ENCODE results near the gene ZMAT3. TPM values are rescaled to one million over a fixed set of nuclear protein-coding genes. Genes with fewer than 3 reads are reported as not detected.

ZMAT3 gene
- total and polyA plus RNA-seq, 2 of the 4 experiments (the other 2 are of a cell fraction) = 11.7 to 14.3 TPM

DNA sequence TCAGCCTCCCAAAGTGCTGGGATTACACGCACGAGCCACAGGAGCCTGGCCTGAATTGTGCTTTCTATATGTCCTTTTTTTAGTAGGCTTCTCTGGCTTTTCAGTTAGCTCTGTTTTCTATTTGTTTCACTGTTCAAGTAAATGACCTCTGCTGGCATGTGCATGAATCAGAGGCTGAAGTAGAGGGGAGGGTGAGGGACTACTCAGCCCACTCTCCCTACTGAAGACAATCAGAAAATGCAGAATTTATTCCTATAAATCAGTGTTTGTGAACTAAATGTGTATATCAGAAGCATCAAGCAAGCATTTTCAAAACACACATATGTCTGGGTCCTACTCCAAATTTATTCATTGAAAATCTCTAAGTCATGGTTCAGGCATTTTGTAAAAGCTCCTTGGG is 45.0 kb downstream of the ZMAT3 start:
- H3K9me3 ChIP-seq (ENCODE audit: control insufficient read depth, insufficient read depth, low read length) = no peaks in the 10 kb centered on the region
- no peak overlapping the region for H2BK20ac ChIP-seq (ENCODE audit: low read depth, low read length)
- no peak overlapping the region for H2AK5ac ChIP-seq (ENCODE audit: low read depth, low read length)
- no peak overlapping the region for H3K9ac ChIP-seq (ENCODE audit: low read depth, low read length)
- DNase-seq (peak; percentile 59), ATAC-seq (ENCODE audit: low read depth) (peak; percentile 80)
- peak overlapping the region; percentile 36; the same call in 1 of the 2 replicates for H3K27ac ChIP-seq (ENCODE audit: insufficient read depth, low read length)
- in situ Hi-C loops (cut with MboI; ENCODE audit: low sequenced_read_pairs) = no loop called here
- intact Hi-C loops (cut with micrococcal nuclease) = no loop called here
- H4K8ac ChIP-seq (ENCODE audit: low read depth in 2 of 2, low read length in 2 of 2) = no peak overlapping the region
- no peak overlapping the region for H3K4me2 ChIP-seq (ENCODE audit: low read depth, low read length)
- ChIA-PET CTCF (interaction anchor here (1.5 kb wide), 1 partner anchor 79 kb away, joined by 3 read pairs; no protein-coding TSS in a partner anchor), POLR2A (ENCODE audit: unreplicated experiment) (no interaction called here)
- BruUV-seq (replicated peaks) = no TSS peak
- H4K91ac ChIP-seq (ENCODE audit: insufficient read depth, low read depth, low read length) = no peak overlapping the region
- peak overlapping the region; percentile 71 for H2BK5ac ChIP-seq (ENCODE audit: low read depth, low read length, poor library complexity, severe bottlenecking)
- TF ChIP-seq FOS (IDR thresholded peaks at IDR 0.05; ENCODE audit: low read depth, low read length) = no peak
- TF ChIP-seq, protein P1, sequence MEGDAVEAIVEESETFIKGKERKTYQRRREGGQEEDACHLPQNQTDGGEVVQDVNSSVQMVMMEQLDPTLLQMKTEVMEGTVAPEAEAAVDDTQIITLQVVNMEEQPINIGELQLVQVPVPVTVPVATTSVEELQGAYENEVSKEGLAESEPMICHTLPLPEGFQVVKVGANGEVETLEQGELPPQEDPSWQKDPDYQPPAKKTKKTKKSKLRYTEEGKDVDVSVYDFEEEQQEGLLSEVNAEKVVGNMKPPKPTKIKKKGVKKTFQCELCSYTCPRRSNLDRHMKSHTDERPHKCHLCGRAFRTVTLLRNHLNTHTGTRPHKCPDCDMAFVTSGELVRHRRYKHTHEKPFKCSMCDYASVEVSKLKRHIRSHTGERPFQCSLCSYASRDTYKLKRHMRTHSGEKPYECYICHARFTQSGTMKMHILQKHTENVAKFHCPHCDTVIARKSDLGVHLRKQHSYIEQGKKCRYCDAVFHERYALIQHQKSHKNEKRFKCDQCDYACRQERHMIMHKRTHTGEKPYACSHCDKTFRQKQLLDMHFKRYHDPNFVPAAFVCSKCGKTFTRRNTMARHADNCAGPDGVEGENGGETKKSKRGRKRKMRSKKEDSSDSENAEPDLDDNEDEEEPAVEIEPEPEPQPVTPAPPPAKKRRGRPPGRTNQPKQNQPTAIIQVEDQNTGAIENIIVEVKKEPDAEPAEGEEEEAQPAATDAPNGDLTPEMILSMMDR (conservative IDR thresholded peaks at IDR 0.05; ENCODE audit: low read depth, low read length) = no peak
- TF ChIP-seq SMC3 (IDR thresholded peaks at IDR 0.05; ENCODE audit: low read depth, low read length) = no peak
- TF ChIP-seq POLR2A (IDR thresholded peaks at IDR 0.05; ENCODE audit: low read depth, low read length) = no peak
- TF ChIP-seq RCOR1 (IDR thresholded peaks at IDR 0.05; ENCODE audit: insufficient replicate concordance, low read length) = no peak
- TF ChIP-seq, protein P2, sequence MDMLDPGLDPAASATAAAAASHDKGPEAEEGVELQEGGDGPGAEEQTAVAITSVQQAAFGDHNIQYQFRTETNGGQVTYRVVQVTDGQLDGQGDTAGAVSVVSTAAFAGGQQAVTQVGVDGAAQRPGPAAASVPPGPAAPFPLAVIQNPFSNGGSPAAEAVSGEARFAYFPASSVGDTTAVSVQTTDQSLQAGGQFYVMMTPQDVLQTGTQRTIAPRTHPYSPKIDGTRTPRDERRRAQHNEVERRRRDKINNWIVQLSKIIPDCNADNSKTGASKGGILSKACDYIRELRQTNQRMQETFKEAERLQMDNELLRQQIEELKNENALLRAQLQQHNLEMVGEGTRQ (IDR thresholded peaks at IDR 0.05; ENCODE audit: low read depth, low read length) = no peak
- TF ChIP-seq, protein P3, sequence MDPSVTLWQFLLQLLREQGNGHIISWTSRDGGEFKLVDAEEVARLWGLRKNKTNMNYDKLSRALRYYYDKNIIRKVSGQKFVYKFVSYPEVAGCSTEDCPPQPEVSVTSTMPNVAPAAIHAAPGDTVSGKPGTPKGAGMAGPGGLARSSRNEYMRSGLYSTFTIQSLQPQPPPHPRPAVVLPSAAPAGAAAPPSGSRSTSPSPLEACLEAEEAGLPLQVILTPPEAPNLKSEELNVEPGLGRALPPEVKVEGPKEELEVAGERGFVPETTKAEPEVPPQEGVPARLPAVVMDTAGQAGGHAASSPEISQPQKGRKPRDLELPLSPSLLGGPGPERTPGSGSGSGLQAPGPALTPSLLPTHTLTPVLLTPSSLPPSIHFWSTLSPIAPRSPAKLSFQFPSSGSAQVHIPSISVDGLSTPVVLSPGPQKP (IDR thresholded peaks at IDR 0.05; ENCODE audit: borderline replicate concordance, low read depth, low read length) = no peak
- TF ChIP-seq MAFK (IDR thresholded peaks at IDR 0.05; ENCODE audit: low read depth, low read length) = no peak
- TF ChIP-seq CHD1 (IDR thresholded peaks at IDR 0.05; ENCODE audit: low read depth, low read length) = no peak
- TF ChIP-seq RAD21 (IDR thresholded peaks at IDR 0.05; ENCODE audit: low read length) = no peak
- no peak for TF ChIP-seq CEBPB (IDR thresholded peaks at IDR 0.05; ENCODE audit: low read depth, low read length)
- TF ChIP-seq BHLHE40 (IDR thresholded peaks at IDR 0.05; ENCODE audit: low read depth, low read length) = no peak
- TF ChIP-seq RFX5 (IDR thresholded peaks at IDR 0.05; ENCODE audit: low read depth, low read length) = no peak
- TF ChIP-seq NFE2L2 (IDR thresholded peaks at IDR 0.05; ENCODE audit: low read depth, low read length) = no peak
- TF ChIP-seq MXI1 (IDR thresholded peaks at IDR 0.05; ENCODE audit: borderline replicate concordance, low read depth, low read length) = no peak
- H3K56ac ChIP-seq (ENCODE audit: extremely low read depth, insufficient read depth, low read length) = no peak overlapping the region
- no peak overlapping the region for H2AK9ac ChIP-seq (replicated peaks; ENCODE audit: low read depth, low read length, poor library complexity)
- dilution Hi-C loops (cut with HindIII; ENCODE audit: low sequenced_read_pairs, unreplicated experiment) = no loop called here
- peaks cover 4% of the 10 kb centered on the region; the same call in 1 of the 2 replicates for H3K4me1 ChIP-seq (ENCODE audit: control insufficient read depth, insufficient read depth, low read length)
- H3K23ac ChIP-seq (ENCODE audit: low read depth, low read length) = no peak overlapping the region
- no peak overlapping the region for H3K14ac ChIP-seq (replicated peaks; ENCODE audit: low read depth, low read length)
- no peak overlapping the region for H4K5ac ChIP-seq (ENCODE audit: low read depth, low read length)
- no peak overlapping the region for H2BK15ac ChIP-seq (ENCODE audit: low read depth, low read length)
- no peak overlapping the region for H3K4me3 ChIP-seq (ENCODE audit: insufficient read depth, low read depth, low read length)
- no peaks in the 10 kb centered on the region for H3K27me3 ChIP-seq (ENCODE audit: control insufficient read depth, insufficient read depth, low read length)
- H2BK120ac ChIP-seq (ENCODE audit: low read depth, low read length) = no peak overlapping the region
- peaks cover 5% of the 10 kb centered on the region; the same call in 1 of the 2 replicates for H4K20me1 ChIP-seq (ENCODE audit: insufficient read depth, low read length)
- no CpG with 5 or more reads among the region's 2 CpGs for WGBS, 2 experiments (ENCODE audit: extremely low coverage in 2 of 2, insufficient read length in 1 of 2)
- H3K18ac ChIP-seq (ENCODE audit: low read depth, low read length) = no peak overlapping the region
- H2AFZ ChIP-seq (replicated peaks; ENCODE audit: low read length, poor library complexity) = no peak overlapping the region
- H3K36me3 ChIP-seq (ENCODE audit: control insufficient read depth, insufficient read depth, low read length) = peaks cover 9% of the 10 kb centered on the region
- H3K4ac ChIP-seq (ENCODE audit: low read depth, low read length) = no peak overlapping the region
- H3K9me1 ChIP-seq (ENCODE audit: insufficient read depth, low read length) = peaks cover 2% of the 10 kb centered on the region; the same call in 1 of the 2 replicates
- H3K79me1 ChIP-seq (ENCODE audit: low read depth in 1 of 2, low read length in 2 of 2) = peaks cover 13 to 14% of the 10 kb centered on the region in 2 experiments; a peak in 3 of 4 replicates

All from IMR-90 (cell line).